ENCODE data around the gene CDC42EP1.

- TF ChIP-seq CTCF (IDR thresholded peaks at IDR 0.05) = no peak
- no peak for TF ChIP-seq AFF4 (CRISPR knock-in tag; IDR thresholded peaks at IDR 0.05; ENCODE audit: borderline replicate concordance)
- TF ChIP-seq GABPB1 (CRISPR knock-in tag; IDR thresholded peaks at IDR 0.05) = no peak
- no peak for TF ChIP-seq OVOL2 (CRISPR knock-in tag; IDR thresholded peaks at IDR 0.05; ENCODE audit: borderline replicate concordance)
- no peak for TF ChIP-seq JAZF1 (CRISPR knock-in tag; IDR thresholded peaks at IDR 0.05)
- TF ChIP-seq ETV6 (CRISPR knock-in tag; IDR thresholded peaks at IDR 0.05) = no peak
Measured at GRCh38 chr22:37526376-37526775, 33.9 kb upstream of the CDC42EP1 start.

Data from WTC11 (cell line).